Cardiac septum (tissue), 1 donor: ENCODE results near the gene ZNF605. TPM values are rescaled to one million over a fixed set of nuclear protein-coding genes. Genes with fewer than 3 reads are reported as not detected.
"Not testable (repeated sequence)": the region's sequence is repeated elsewhere in the genome, so short reads cannot be mapped to it uniquely, and the experiment has no call there.

Experiments
- DNase-seq: peaks from one replicate; pipeline ENCODE4 v3.0.0-alpha.2; 2020; ENCODE audit warnings: low spot score
- intact Hi-C: fragments of 100-400 bp; cut with DNase I; formaldehyde crosslinking; loops from one replicate; pipeline ENCODE4 v1.14.0; 2022
- total RNA-seq: library from RNA; stranded (reverse); fragmentation: NEBNext Ultra II Directional; extraction: Animal tissue kit (Norgen Biotek cat#: 25700); gene quantifications from one replicate; pipeline ENCODE4 v1.2.1, GENCODE V29; 2021
- donor health status: DM: no; HTN: no; CAD: no.

Gene ZNF605
- total RNA-seq, 1 donor from 2014 or later, result 12.6 TPM

- intact Hi-C loops, result no loop called here
Observed at GRCh38 chr12:132950844-132951535, 5.1 kb downstream of the ZNF605 start.

GRCh38 chr12:132949936-132950837 lies 5.9 kb downstream of the ZNF605 start:
- intact Hi-C loops, result no loop called here
- DNase-seq, result no peak

More at GRCh38 chr12:132950844-132951535, 5.1 kb downstream of the ZNF605 start:
- DNase-seq, result no peak

- no peak for DNase-seq
- intact Hi-C loops, result no loop called here
Observed at GRCh38 chr12:132948146-132949066, 7.7 kb downstream of the ZNF605 start.

- no peak for DNase-seq
- intact Hi-C loops, result no loop called here
Observed at GRCh38 chr12:132946246-132946820, 9.8 kb downstream of the ZNF605 start.

- DNase-seq, result no peak
- intact Hi-C loops, result no loop called here
Observed at GRCh38 chr12:132945806-132946205, 10.3 kb downstream of the ZNF605 start.

- intact Hi-C loops, result no loop called here
- DNase-seq, result no peak
Observed at GRCh38 chr12:132942611-132943010, 13.5 kb downstream of the ZNF605 start.

GRCh38 chr12:132941336-132941954 lies 14.7 kb downstream of the ZNF605 start:
- intact Hi-C loops, result no loop called here
- no peak for DNase-seq

GRCh38 chr12:132940071-132940719 lies 15.9 kb downstream of the ZNF605 start:
- DNase-seq, result no peak
- intact Hi-C loops, result no loop called here

- DNase-seq, intact Hi-C loops: not testable (repeated sequence)
Observed at GRCh38 chr12:132938807-132939206, 17.3 kb downstream of the ZNF605 start.

GRCh38 chr12:132937476-132937875 lies 18.6 kb downstream of the ZNF605 start:
- intact Hi-C loops, result no loop called here
- no peak for DNase-seq

- DNase-seq, intact Hi-C loops: not testable (repeated sequence)
Observed at GRCh38 chr12:132936921-132937320, 19.2 kb downstream of the ZNF605 start.

GRCh38 chr12:132936163-132936562 lies 19.9 kb downstream of the ZNF605 start:
- DNase-seq, result no peak
- intact Hi-C loops, result no loop called here

- intact Hi-C loops, result no loop called here
- DNase-seq, result no peak
Observed at GRCh38 chr12:132926415-132926833, 29.7 kb downstream of the ZNF605 start.

GRCh38 chr12:132925597-132926414 lies 30.3 kb downstream of the ZNF605 start:
- intact Hi-C loops, result no loop called here
- no peak for DNase-seq

- intact Hi-C loops, result no loop called here
- DNase-seq, result no peak
Observed at GRCh38 chr12:132924356-132924755, 31.8 kb downstream of the ZNF605 start.

- intact Hi-C loops, result no loop called here
Observed at GRCh38 chr12:132923356-132923909, 32.7 kb downstream of the ZNF605 start.

GRCh38 chr12:132922676-132923075 lies 33.4 kb downstream of the ZNF605 start:
- intact Hi-C loops, result no loop called here

More at GRCh38 chr12:132923356-132923909, 32.7 kb downstream of the ZNF605 start:
- no peak for DNase-seq

More at GRCh38 chr12:132922676-132923075, 33.4 kb downstream of the ZNF605 start:
- DNase-seq, result no peak
